Measurements from ENCODE around the gene SLC27A2. TPM values are rescaled to one million over a fixed set of nuclear protein-coding genes. Genes with fewer than 3 reads are reported as not detected.

The SLC27A2 gene
- polyA plus RNA-seq, 1 donor = 29.6 TPM

DNA sequence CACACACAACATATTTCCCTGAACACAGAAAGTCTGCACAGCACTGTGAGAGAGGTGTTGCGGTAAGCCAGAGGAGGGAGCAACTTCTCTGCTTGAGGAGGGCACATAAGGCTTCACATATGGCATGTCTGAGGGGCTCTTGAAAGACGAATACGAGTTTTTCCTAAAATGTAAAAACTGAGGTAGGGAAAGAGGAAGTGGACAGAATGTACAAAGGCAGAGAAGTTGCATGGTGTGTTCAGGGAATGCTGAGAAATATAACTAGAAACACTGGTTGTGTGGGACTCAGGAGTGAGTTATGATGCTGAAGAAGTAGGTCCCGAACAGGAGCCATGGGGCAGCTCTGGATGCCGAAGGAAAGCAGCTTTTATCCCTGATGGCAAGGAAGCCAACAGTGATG lies 40.1 kb upstream of the SLC27A2 start:
- Histone ChIP-seq H3K9me3 (ENCODE audit: control insufficient read depth, low read depth, low read length) (no peaks in the 10 kb centered on the region), H3K27ac (ENCODE audit: low read length) (no peak overlapping the region), H3K4me1 (ENCODE audit: control insufficient read depth, insufficient read depth, low read length) (no peaks in the 10 kb centered on the region), H3K27me3 (ENCODE audit: control insufficient read depth, insufficient read depth, low read length) (no peaks in the 10 kb centered on the region), H3K36me3 (ENCODE audit: control insufficient read depth, insufficient read depth, low read length) (no peaks in the 10 kb centered on the region), H3K4me3 (ENCODE audit: low read length) (no peak overlapping the region)
- no CpG with 5 or more reads among the region's 5 CpGs for WGBS (ENCODE audit: insufficient coverage, low lambda C conversion rate)
- no peak for DNase-seq

DNA sequence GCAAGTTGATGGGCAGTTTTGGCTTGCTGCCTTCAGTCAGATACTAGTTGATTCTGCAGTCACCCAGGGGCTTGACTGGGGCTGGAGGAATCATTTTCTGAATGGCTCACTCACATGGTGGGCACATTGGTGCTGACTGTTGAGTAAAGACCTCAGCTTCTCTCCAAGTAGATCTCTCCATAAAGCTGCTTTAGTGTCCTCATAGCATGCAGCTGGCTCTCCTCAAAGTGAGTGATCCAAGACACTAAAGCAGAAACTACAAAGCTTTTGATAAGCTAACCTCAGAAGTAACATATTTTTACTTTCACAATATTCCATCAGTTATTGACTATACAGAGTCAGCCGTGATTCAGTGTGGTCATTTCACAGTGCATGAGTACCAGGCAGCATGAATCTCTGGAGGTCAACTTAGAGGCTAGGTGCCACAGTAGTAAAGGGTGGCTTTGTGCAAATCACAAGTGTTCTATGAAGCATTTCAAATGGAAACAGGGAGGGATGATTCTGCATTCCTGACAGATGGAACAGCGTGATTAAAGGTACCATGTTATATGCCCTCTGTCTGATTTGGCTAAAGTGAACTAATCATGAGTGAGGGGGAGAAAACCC lies 38.6 kb upstream of the SLC27A2 start:
- no peaks in the 10 kb centered on the region for H3K36me3 ChIP-seq (ENCODE audit: control insufficient read depth, insufficient read depth, low read length)
- H3K4me3 ChIP-seq (ENCODE audit: low read length) = no peak overlapping the region
- no peaks in the 10 kb centered on the region for H3K4me1 ChIP-seq (ENCODE audit: control insufficient read depth, insufficient read depth, low read length)
- no peaks in the 10 kb centered on the region for H3K27me3 ChIP-seq (ENCODE audit: control insufficient read depth, insufficient read depth, low read length)
- H3K27ac ChIP-seq (ENCODE audit: low read length) = no peak overlapping the region
- DNase-seq = no peak
- H3K9me3 ChIP-seq (ENCODE audit: control insufficient read depth, low read depth, low read length) = no peaks in the 10 kb centered on the region
- 100% methylated on average over 1 of the region's 2 CpGs for WGBS (ENCODE audit: insufficient coverage, low lambda C conversion rate)

DNA sequence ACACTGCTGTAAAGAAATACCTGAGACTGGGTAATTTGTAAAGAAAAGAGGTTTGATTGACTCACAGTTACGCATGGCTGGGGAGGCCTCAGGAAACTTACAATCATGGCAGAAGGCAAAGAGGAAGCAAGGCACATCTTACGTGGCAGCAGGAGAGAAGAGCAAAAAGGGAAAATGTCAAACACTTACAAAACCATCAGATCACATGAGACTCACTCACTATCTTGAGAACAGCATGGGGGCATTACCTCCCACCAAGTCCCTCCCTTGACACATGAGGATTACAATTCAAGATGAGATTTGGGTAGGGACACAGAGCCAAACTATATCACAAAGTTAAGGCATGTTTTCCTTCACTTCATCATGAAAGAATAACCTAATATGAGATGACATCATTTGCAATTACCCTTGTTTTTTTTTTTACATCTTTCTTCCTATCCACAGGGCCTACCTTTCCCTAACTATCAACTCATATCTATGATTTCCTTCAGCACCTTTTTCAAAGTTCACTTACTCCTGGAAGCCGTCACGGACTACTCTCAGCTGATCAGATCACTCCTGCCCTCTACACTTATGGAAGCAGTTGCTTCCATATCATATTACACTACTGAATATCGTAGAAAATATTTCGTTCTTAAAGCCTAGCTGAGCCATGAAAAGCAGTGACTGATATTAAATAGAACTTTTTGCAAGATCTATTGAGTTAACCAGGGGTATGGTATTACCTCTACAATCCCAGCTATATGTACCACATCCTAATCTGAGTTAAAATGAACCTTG lies 37.5 kb upstream of the SLC27A2 start:
- no peak overlapping the region for H3K27ac ChIP-seq (ENCODE audit: low read length)
- WGBS (ENCODE audit: insufficient coverage, low lambda C conversion rate) = no CpG with 5 or more reads among the region's 6 CpGs
- no peaks in the 10 kb centered on the region for H3K9me3 ChIP-seq (ENCODE audit: control insufficient read depth, low read depth, low read length)
- no peak overlapping the region for H3K4me3 ChIP-seq (ENCODE audit: low read length)
- H3K27me3 ChIP-seq (ENCODE audit: control insufficient read depth, insufficient read depth, low read length) = no peaks in the 10 kb centered on the region
- H3K36me3 ChIP-seq (ENCODE audit: control insufficient read depth, insufficient read depth, low read length) = no peaks in the 10 kb centered on the region
- no peaks in the 10 kb centered on the region for H3K4me1 ChIP-seq (ENCODE audit: control insufficient read depth, insufficient read depth, low read length)
- DNase-seq = no peak

DNA sequence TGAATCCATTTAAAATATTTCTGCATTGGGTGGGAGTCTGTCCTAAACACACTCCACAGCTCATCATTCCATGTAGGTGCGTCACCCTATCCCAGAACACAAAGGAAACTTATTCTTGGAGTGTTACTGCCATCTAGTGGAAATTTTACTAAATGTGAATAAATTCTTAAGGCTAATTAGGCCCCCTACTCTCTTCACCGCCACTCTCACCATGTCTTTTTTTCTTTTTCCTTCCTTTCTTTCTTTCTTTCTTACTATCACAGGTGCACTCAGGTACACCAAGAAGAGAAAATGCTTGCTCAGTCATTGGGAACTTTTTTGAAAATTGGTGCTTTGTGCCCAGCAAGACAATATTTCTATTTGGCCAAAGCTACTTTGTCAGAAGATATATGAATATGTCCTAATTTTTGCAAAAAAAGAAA lies 36.5 kb upstream of the SLC27A2 start:
- no peak overlapping the region for H3K4me3 ChIP-seq (ENCODE audit: low read length)
- peak; percentile 35 to 50 for DNase-seq
- H3K9me3 ChIP-seq (ENCODE audit: control insufficient read depth, low read depth, low read length) = no peaks in the 10 kb centered on the region
- H3K27me3 ChIP-seq (ENCODE audit: control insufficient read depth, insufficient read depth, low read length) = no peaks in the 10 kb centered on the region
- 20% methylated on average over 1 of the region's 2 CpGs for WGBS (ENCODE audit: insufficient coverage, low lambda C conversion rate)
- H3K27ac ChIP-seq (ENCODE audit: low read length) = no peak overlapping the region
- H3K4me1 ChIP-seq (ENCODE audit: control insufficient read depth, insufficient read depth, low read length) = no peaks in the 10 kb centered on the region
- H3K36me3 ChIP-seq (ENCODE audit: control insufficient read depth, insufficient read depth, low read length) = no peaks in the 10 kb centered on the region

DNA sequence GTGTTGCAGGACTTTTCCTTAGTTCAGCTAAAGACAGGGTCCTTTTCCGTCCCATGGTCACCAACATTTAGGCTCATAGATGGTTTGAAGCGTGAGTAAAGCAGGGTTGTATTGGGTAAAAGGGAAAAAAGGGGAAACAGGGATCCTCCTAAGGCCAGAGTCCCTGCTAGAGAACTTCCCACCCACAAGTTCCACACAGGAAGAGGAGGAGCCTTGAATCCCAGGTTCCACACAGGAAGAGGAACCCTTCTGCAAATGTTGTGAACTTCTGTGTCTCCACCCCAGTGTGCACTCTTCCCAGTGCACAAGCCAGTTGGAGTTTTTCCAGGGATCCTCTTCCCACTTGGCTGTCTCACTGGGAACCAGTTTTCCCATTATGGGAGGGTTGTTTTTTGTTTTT lies 35.4 kb upstream of the SLC27A2 start:
- H3K27me3 ChIP-seq (ENCODE audit: control insufficient read depth, insufficient read depth, low read length) = no peaks in the 10 kb centered on the region
- H3K4me1 ChIP-seq (ENCODE audit: control insufficient read depth, insufficient read depth, low read length) = no peaks in the 10 kb centered on the region
- no peaks in the 10 kb centered on the region for H3K36me3 ChIP-seq (ENCODE audit: control insufficient read depth, insufficient read depth, low read length)
- H3K27ac ChIP-seq (ENCODE audit: low read length) = no peak overlapping the region
- DNase-seq = no peak
- no peaks in the 10 kb centered on the region for H3K9me3 ChIP-seq (ENCODE audit: control insufficient read depth, low read depth, low read length)
- WGBS (ENCODE audit: insufficient coverage, low lambda C conversion rate) = no CpG with 5 or more reads among the region's 2 CpGs
- no peak overlapping the region for H3K4me3 ChIP-seq (ENCODE audit: low read length)

DNA sequence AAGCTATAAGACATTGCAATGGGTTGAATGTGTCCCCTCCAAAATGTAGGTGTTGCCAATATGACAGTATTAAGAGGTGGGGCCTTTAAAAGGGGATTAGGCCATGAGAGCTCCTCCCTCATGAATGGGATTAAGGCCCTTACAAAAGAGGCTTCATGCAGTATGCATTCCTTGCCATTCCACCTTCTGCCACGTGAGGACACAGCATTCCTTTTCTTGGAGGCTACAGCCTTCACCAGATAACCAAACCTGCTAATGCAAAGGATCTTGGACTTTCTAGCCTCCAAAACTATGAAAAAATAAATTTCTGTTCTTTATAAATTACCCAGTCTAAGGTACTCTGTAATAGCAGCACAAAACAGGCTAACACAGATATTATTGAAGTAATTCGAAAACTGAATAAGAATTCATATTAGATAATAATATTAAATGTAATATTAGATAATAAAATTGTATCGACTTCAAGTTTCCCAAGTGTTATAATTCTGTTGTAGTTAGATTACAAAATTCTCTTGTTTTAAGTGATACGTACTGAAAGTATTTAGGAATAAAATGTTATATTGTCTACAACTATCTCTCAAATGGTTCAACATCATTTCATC lies 33.5 kb upstream of the SLC27A2 start:
- peak; percentile 45 to 48 for DNase-seq
- no peaks in the 10 kb centered on the region for H3K9me3 ChIP-seq (ENCODE audit: control insufficient read depth, low read depth, low read length)
- H3K36me3 ChIP-seq (ENCODE audit: control insufficient read depth, insufficient read depth, low read length) = no peaks in the 10 kb centered on the region
- H3K4me1 ChIP-seq (ENCODE audit: control insufficient read depth, insufficient read depth, low read length) = no peaks in the 10 kb centered on the region
- no peak overlapping the region for H3K27ac ChIP-seq (ENCODE audit: low read length)
- 100% methylated on average over 2 of the region's 4 CpGs for WGBS (ENCODE audit: insufficient coverage, low lambda C conversion rate)
- no peak overlapping the region for H3K4me3 ChIP-seq (ENCODE audit: low read length)
- no peaks in the 10 kb centered on the region for H3K27me3 ChIP-seq (ENCODE audit: control insufficient read depth, insufficient read depth, low read length)

DNA sequence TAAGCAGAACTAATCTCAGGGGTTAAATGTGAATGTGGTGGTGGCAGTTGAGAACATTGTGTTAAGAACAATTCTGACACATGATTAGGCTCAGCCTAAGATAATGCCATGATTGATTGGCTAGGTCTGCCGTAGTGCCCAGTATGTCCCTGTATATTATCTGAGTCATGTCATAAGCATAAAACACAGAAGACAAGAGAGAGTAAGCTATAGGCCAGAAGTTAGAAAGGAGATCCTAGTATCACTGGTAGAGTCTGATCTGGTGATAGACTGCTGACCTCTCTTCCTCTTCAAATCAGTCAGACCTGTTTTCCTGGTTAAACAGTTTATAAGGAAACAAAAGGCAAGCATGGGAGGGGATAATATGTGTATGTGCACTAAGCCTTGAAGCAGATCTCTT lies 32.9 kb upstream of the SLC27A2 start:
- Histone ChIP-seq H3K4me1 (ENCODE audit: control insufficient read depth, insufficient read depth, low read length) (no peaks in the 10 kb centered on the region), H3K27me3 (ENCODE audit: control insufficient read depth, insufficient read depth, low read length) (no peaks in the 10 kb centered on the region), H3K36me3 (ENCODE audit: control insufficient read depth, insufficient read depth, low read length) (no peaks in the 10 kb centered on the region), H3K9me3 (ENCODE audit: control insufficient read depth, low read depth, low read length) (no peaks in the 10 kb centered on the region), H3K27ac (ENCODE audit: low read length) (no peak overlapping the region), H3K4me3 (ENCODE audit: low read length) (no peak overlapping the region)
- DNase-seq = no peak
- WGBS (ENCODE audit: insufficient coverage, low lambda C conversion rate) = no CpG with 5 or more reads among the region's 1 CpG

DNA sequence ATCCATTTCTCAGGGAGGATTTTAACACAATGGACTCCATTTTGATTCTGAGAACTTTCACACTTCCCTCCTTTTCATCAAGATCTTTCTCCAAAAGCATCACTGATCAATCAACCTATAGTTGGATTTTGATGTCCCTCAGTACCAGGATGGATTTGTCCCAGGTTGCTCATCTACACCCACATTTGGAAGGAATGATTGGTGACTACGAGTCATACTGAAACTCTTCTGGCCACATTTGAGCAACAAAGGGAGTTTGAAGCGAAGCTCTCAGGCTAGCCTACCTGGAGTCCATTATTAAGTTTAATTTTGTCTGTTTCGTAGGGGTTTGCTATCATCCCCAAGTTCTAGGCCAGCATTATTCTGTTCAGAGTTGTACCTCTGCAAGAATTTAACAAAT lies 31.6 kb upstream of the SLC27A2 start:
- no peak overlapping the region for H3K27ac ChIP-seq (ENCODE audit: low read length)
- H3K9me3 ChIP-seq (ENCODE audit: control insufficient read depth, low read depth, low read length) = peaks cover 6% of the 10 kb centered on the region
- no peak for DNase-seq
- H3K27me3 ChIP-seq (ENCODE audit: control insufficient read depth, insufficient read depth, low read length) = no peaks in the 10 kb centered on the region
- H3K4me1 ChIP-seq (ENCODE audit: control insufficient read depth, insufficient read depth, low read length) = no peaks in the 10 kb centered on the region
- no peak overlapping the region for H3K4me3 ChIP-seq (ENCODE audit: low read length)
- WGBS (ENCODE audit: insufficient coverage, low lambda C conversion rate) = no CpG with 5 or more reads among the region's 3 CpGs
- H3K36me3 ChIP-seq (ENCODE audit: control insufficient read depth, insufficient read depth, low read length) = no peaks in the 10 kb centered on the region

DNA sequence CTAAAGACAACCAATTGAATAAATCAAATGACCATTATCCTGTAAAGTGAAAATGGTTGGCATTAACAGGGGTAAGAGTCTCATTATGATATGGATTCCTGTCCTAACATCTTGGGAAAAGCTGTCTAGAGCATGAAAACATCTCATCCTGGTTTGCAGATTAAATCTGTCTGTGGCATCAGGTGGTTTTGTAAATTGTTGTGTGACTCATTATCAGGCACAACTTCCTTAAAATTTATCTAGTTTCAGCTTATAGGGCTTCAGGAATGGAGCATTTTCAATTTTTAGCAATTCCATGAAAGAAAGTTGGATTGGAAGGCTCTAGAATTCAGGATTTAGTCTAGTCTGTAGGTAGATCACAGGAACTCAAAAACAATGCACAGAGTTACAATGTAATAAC lies 31.1 kb upstream of the SLC27A2 start:
- DNase-seq = no peak
- H3K27me3 ChIP-seq (ENCODE audit: control insufficient read depth, insufficient read depth, low read length) = no peaks in the 10 kb centered on the region

DNA sequence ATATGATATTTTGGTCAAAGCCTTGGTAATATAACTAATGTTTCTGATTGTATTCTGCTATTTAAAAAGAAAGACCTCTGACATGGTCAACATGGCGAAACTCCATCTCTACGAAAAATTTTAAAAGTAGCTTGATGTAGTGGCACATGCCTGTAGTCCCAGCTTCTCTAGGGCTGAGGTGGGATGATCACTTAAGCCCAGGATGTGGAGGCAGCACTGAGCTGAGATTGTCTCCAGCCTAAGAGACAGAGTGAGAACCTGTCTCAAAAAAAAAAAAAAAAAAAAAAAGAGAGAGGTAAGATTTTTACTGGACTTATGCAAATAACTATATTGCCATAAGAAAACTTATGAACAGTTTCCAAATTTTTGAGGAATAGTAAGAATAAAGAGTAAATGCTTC lies 30.5 kb upstream of the SLC27A2 start:
- no CpG with 5 or more reads among the region's 2 CpGs for WGBS (ENCODE audit: insufficient coverage, low lambda C conversion rate)
- H3K9me3 ChIP-seq (ENCODE audit: control insufficient read depth, low read depth, low read length) = peaks cover 6% of the 10 kb centered on the region

More for the DNA sequence above, 31.1 kb upstream of the SLC27A2 start:
- Histone ChIP-seq H3K36me3 (ENCODE audit: control insufficient read depth, insufficient read depth, low read length) (no peaks in the 10 kb centered on the region), H3K27ac (ENCODE audit: low read length) (no peak overlapping the region), H3K4me3 (ENCODE audit: low read length) (no peak overlapping the region), H3K9me3 (ENCODE audit: control insufficient read depth, low read depth, low read length) (peaks cover 6% of the 10 kb centered on the region), H3K4me1 (ENCODE audit: control insufficient read depth, insufficient read depth, low read length) (no peaks in the 10 kb centered on the region)

More for the DNA sequence above, 30.5 kb upstream of the SLC27A2 start:
- no peak for DNase-seq
- Histone ChIP-seq H3K4me3 (ENCODE audit: low read length) (no peak overlapping the region), H3K36me3 (ENCODE audit: control insufficient read depth, insufficient read depth, low read length) (no peaks in the 10 kb centered on the region), H3K27ac (ENCODE audit: low read length) (no peak overlapping the region), H3K27me3 (ENCODE audit: control insufficient read depth, insufficient read depth, low read length) (no peaks in the 10 kb centered on the region), H3K4me1 (ENCODE audit: control insufficient read depth, insufficient read depth, low read length) (no peaks in the 10 kb centered on the region)

Measured in large intestine (tissue), 3 donors.